CD4-positive, alpha-beta T cell treated with Interleukin-2 at 100 ng/mL for 4 hours (primary cell): Measurements from ENCODE around the gene SELENOH.
A peak's percentile ranks its signal among the peaks of the same experiment; 100 is the strongest.

Experiments
- DNase-seq: peaks from one replicate; pipeline ENCODE4 v3.0.0-alpha.2; 2020; ENCODE audit warnings: low spot score

SELENOH gene

GRCh38 chr11:57746920-57747319 is 5.6 kb downstream of the SELENOH start:
- DNase-seq, result no peak

- DNase-seq, result no peak
Observed at GRCh38 chr11:57751176-57751575, 9.9 kb downstream of the SELENOH start.

GRCh38 chr11:57751676-57752253 is 10.5 kb downstream of the SELENOH start, which contains the start of gene BTBD18:
TSS of gene BTBD18 (minus strand) at chr11:57751819. CDS start at chr11:57751188, 631 bp downstream.
- DNase-seq, result peak; percentile 16

DNA sequence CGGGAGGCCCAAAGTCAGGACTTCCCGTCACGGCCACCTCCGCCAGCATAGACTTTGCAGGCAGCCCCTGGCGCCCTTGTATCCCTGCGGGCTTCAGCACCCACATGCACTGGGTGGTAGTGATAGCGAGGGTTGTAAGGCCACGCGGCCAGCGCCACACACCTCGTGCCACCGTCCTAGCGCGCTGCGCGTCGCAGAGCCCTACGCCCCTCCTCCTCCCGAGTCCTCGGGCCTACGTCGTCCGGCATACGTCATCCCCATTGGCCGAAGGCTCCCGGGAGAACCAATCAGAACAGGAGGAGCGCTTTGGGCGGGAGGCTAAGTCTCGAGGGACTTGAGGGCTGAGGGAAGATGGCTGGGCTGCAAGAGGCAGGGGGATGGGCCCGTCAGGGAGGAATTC is 11.7 kb downstream of the SELENOH start:
- no peak for DNase-seq

DNA sequence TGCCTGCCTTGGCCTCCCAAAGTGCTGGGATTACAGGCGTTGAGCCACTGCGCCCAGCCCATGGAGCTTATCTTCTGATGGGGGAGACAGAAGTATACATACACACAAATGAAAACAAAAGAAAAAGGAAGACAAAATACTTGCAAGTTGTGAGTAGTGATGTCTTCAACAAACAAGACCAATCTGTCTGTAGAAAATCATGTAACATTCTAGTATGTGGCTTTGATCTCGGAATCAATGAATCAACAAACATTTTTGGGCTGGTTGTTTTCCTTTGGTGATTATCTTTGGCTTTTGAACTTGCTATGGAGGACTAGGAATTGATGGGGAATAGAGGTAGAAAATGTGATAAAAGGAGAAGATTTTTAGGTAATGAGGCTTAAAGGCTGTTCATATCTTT is 16.9 kb downstream of the SELENOH start:
- DNase-seq, result no peak

DNA sequence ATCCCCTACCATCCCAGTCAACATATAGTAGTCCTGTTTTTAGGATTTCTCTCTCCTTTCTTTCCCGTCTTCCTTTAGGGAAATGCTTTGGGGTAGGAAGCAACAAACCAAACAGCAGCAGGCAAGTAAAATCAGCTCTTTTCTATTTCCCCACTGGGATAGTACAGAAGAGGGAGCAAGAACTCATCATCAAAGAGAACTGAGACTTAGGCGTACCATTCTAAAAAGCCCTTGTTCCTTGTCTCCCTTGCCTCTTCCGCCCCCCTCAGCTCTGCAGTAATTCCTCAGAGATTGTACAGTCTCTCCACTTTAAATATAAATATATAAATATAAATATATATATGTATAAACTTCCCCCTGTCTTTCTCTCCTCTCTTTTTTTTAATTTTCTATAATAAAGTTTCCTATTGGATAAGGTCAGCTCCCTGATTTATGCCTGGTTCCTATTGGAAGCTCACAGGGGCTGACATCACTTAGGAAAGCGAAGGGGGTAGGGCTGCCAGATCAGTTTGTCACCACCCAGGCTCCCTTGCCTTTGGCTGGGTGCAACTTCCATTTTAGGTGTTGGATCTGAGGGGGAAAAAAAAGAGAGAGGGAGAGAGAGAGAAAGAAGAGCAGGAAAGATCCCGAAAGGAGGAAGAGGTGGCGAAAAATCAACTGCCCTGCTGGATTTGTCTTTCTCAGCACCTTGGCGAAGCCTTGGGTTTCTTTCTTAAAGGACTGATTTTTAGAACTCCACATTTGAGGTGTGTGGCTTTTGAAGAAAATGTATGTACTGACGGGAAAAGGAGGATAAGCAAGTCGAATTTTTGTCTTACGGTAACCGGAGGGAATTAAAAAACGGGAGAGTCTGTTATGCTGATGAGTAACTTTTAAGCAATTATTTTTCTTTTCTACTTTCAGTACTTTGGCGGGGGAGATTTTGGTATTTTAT is 20.3 kb downstream of the SELENOH start, which contains the start of gene CTNND1:
CTNND1 (plus strand) TSS at position 502 of the 934 bp plus-strand sequence. CDS start 29,677 bp downstream, outside the sequence.
- no peak for DNase-seq

- DNase-seq, result no peak
Observed at GRCh38 chr11:57762235-57762861, 21.1 kb downstream of the SELENOH start.

- no peak for DNase-seq
Observed at GRCh38 chr11:57763568-57763967, 22.3 kb downstream of the SELENOH start.

DNA sequence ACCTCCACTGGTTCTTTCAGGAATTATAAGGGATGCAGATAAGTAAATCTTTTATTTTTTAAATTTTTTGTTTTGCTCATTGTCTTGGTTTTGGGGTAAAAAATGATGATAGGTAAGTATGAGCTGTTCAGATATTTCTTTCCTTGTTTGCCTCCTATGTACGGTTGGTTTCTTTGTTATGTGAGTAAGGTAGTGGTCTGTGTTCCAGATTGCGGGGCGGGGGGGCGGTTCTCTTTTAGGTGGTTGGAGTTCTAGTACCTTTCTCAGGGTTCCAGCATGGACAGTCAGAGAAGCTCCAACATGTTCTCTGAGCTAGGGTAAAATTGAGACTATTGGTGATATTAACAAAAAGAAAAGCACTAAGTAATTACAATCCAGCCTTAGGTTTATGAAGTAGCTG is 22.7 kb downstream of the SELENOH start:
- DNase-seq, result no peak

DNA sequence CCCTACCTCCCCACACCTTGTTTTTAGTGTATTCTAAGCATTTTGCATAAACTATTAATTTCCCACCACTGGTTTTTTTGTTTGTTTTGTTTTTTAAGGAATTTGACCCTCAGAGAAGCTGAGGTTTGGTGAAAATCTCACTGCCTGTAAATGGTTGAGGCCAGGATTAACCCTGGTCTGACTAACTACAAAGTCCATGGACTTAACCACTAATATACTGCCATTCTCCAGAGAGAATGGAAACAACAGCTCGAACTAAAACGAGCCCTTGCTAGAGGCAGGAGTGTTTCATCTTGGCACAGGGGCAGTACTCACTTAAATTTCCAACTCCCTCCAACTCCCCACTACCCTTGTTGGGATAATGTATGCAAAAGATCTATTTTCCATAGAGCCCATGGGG is 23.3 kb downstream of the SELENOH start:
- no peak for DNase-seq

GRCh38 chr11:57764972-57765371 is 23.7 kb downstream of the SELENOH start:
- DNase-seq, result no peak

DNA sequence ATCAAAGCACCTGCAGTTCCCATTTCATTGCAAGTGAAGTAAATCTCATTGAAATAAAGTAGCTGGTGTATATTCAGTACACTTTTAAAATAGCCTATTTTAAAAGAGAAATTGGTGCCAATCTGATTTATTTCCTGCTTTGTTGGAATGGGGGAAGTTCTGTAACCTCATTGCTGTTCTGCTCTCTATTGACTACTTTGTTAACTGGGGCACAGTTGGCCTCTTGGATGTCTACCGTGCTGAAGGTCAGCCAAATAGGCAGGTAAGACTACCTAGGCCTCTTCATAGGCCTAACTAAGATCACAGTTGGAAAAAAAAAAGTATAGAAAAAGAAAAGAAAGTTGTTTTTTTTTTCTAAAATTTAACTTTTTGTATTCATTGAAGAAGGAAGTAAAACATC is 29.5 kb downstream of the SELENOH start:
- no peak for DNase-seq

DNA sequence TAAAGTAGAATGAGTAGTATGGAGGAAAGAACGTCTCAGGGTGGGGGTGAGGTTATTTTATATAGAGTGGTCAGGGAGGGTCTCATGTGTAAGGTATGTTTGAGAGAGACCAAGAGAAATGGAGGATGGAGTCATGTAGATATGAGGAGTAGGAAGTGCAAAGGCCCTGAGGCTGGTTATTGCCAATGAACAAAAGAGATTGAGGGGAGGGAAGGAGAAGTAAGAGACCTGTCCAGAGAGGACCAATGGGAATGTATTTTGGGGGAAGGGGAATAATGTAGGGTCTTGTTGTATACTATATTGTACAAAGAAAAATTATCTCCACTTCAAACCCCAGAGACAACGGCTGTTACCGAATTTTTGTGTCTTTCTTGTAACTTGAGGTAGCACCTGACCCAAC is 30.1 kb downstream of the SELENOH start:
- no peak for DNase-seq

DNA sequence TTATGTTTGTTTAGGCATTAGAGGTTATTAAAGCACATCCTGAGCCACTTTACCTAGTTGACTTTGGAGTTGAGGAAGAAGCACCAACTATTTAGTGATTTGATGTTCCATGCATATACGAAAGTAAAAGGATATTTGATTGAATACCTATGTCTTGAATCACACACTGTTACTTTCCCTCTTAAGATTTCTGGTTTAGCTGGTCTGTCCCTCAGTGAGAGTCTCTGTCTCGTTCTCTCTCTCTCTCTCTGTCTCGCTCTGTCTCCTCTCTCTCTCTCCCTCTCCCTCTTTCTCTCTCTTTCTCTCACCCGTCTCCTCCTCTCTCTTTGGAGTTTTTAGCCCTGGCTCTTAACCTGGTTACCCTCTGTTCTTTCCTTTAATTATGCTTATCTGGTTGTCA is 31.3 kb downstream of the SELENOH start:
- DNase-seq, result no peak

GRCh38 chr11:57773026-57773598 is 31.8 kb downstream of the SELENOH start:
- no peak for DNase-seq

- no peak for DNase-seq
Observed at GRCh38 chr11:57775491-57775890, 34.2 kb downstream of the SELENOH start.

GRCh38 chr11:57776031-57776521 is 34.8 kb downstream of the SELENOH start:
- no peak for DNase-seq

GRCh38 chr11:57776577-57777210 is 35.4 kb downstream of the SELENOH start:
- DNase-seq, result no peak

GRCh38 chr11:57777969-57778317 is 36.7 kb downstream of the SELENOH start:
- no peak for DNase-seq

- DNase-seq, result no peak
Observed at GRCh38 chr11:57778318-57779037, 37.2 kb downstream of the SELENOH start.

- no peak for DNase-seq
Observed at GRCh38 chr11:57779276-57779675, 38.0 kb downstream of the SELENOH start.
